WTC11 (cell line): ENCODE measurements around the gene LAMA4. TPM values are rescaled to one million over a fixed set of nuclear protein-coding genes. Genes with fewer than 3 reads are reported as not detected.

Experiments
- ATAC-seq: fragments of 200-7000 bp; cut with Tn5 transposase; 2 replicates; pipeline ENCODE4 v1.10.0; 2021; ENCODE audit warnings: mild to moderate bottlenecking, moderate library complexity
- CTCF ChIA-PET: fragments of 300-600 bp; sonication (Branson Sonifier 250); formaldehyde crosslinking; loops from one replicate; lab custom pipeline; 2021; ENCODE audit warnings: antibody characterized with exemption; lab: Charles Lee
- POLR2A ChIA-PET: fragments of 350-600 bp; sonication (Branson Sonifier 250); formaldehyde crosslinking; loops from one replicate; lab custom pipeline; 2021; ENCODE audit warnings: antibody characterized with exemption; lab: Charles Lee
- DNase-seq: peaks from one replicate; pipeline ENCODE4 v3.0.0; 2021; ENCODE audit warnings: low spot score
- H3K27ac Mint-ChIP-seq: 2 replicates; pipeline ENCODE4 v1.8.0; 2021; ENCODE audit warnings: mixed read lengths
- H3K27me3 Mint-ChIP-seq: 2 replicates; pipeline ENCODE4 v1.8.0; 2021; ENCODE audit warnings: low read depth, mild to moderate bottlenecking, moderate library complexity, mixed read lengths
- H3K36me3 Mint-ChIP-seq: 2 replicates; pipeline ENCODE4 v1.8.0; 2021; ENCODE audit warnings: mixed read lengths
- H3K4me1 Mint-ChIP-seq: 2 replicates; pipeline ENCODE4 v1.8.0; 2022; ENCODE audit warnings: mixed read lengths
- H3K4me3 Mint-ChIP-seq: 2 replicates; pipeline ENCODE4 v1.8.0; 2021; ENCODE audit warnings: mild to moderate bottlenecking, moderate library complexity, mixed read lengths
- H3K9me3 Mint-ChIP-seq: 2 replicates; pipeline ENCODE4 v1.8.0; 2021; ENCODE audit warnings: mixed read lengths
- E2F1 ChIP-seq: sonication (generic); formaldehyde crosslinking; IDR thresholded peaks from 2 replicates; pipeline ENCODE4 v1.8.0; 2022; ENCODE audit warnings: mild to moderate bottlenecking, missing genetic modification reagents
- ETV6 ChIP-seq: sonication (generic); formaldehyde crosslinking; IDR thresholded peaks from 2 replicates; pipeline ENCODE4 v1.8.1; 2022; ENCODE audit warnings: mild to moderate bottlenecking, missing genetic modification reagents
- FOXK1 ChIP-seq: sonication (generic); formaldehyde crosslinking; IDR thresholded peaks from 2 replicates; pipeline ENCODE4 v1.8.0; 2022; ENCODE audit warnings: mild to moderate bottlenecking, moderate library complexity, missing genetic modification reagents
- NFATC4 ChIP-seq: fragments of 250-450 bp; sonication (Bioruptor Pico); IDR thresholded peaks from 2 replicates; pipeline ENCODE4 v1.9.0; 2021; ENCODE audit warnings: mild to moderate bottlenecking
- NR1H2 ChIP-seq: sonication (generic); formaldehyde crosslinking; IDR thresholded peaks from 2 replicates; pipeline ENCODE4 v1.9.0; 2021; ENCODE audit warnings: mild to moderate bottlenecking, moderate library complexity, missing genetic modification reagents
- RORB ChIP-seq: fragments of 250-450 bp; sonication (Bioruptor Pico); IDR thresholded peaks from 2 replicates; pipeline ENCODE4 v1.9.0; 2021; ENCODE audit warnings: mild to moderate bottlenecking
- ZNF317 ChIP-seq: sonication (generic); formaldehyde crosslinking; IDR thresholded peaks from 2 replicates; pipeline ENCODE4 v1.8.1; 2023; ENCODE audit warnings: low read depth, mild to moderate bottlenecking, moderate library complexity, missing genetic modification reagents, borderline replicate concordance
- ZNF425 ChIP-seq: fragments of 250-450 bp; sonication (Bioruptor Pico); conservative IDR thresholded peaks from 2 replicates; pipeline ENCODE4 v1.9.0; 2021; ENCODE audit warnings: mild to moderate bottlenecking
- ZNF532 ChIP-seq: fragments of 250-450 bp; sonication (Bioruptor Pico); IDR thresholded peaks from 2 replicates; pipeline ENCODE4 v1.9.0; 2021; ENCODE audit warnings: mild to moderate bottlenecking, borderline replicate concordance
- total RNA-seq: library from RNA; stranded (reverse); gene quantifications from 3 replicates; pipeline ENCODE4 v1.2.3, GENCODE V29; 2021
- TF ChIP-seq, protein P1 (sequence below): fragments of 250-450 bp; sonication (Bioruptor Pico); IDR thresholded peaks from 2 replicates; pipeline ENCODE4 v1.8.0; 2021; ENCODE audit warnings: mild to moderate bottlenecking
- TF ChIP-seq, protein P2 (sequence below): sonication (generic); formaldehyde crosslinking; IDR thresholded peaks from 2 replicates; pipeline ENCODE4 v1.8.0; 2022; ENCODE audit warnings: missing genetic modification reagents
- TF ChIP-seq, protein P3 (sequence below): sonication (generic); formaldehyde crosslinking; IDR thresholded peaks from 2 replicates; pipeline ENCODE4 v1.8.1; 2023; ENCODE audit warnings: mild to moderate bottlenecking, missing genetic modification reagents, borderline replicate concordance

The LAMA4 gene
- total RNA-seq, 1 experiment from 2014 or later = 1.6 TPM

DNA sequence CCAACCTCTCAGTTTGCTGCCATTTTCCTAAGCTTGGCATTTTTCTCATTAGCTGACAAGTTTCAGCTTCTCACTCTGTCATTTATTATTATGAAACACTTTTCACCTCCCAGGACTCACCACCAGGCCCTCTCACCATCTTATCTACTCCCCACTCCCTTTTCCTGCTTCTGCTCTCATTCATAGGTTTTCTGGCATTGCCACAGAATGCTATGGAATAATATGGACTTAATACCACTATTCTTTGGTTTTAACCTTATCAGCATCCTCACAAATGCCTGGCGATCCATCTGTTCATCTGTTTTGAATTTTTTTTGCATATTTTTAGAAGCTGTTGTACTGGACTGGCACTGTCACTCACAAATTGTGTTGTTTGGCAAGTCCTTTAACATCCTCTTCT lies 16.4 kb upstream of the LAMA4 start:
- no peak for ATAC-seq
- POLR2A ChIA-PET = no interaction called here
- no peaks in the 10 kb centered on the region for H3K36me3 Mint-ChIP-seq
- TF ChIP-seq ETV6 (CRISPR knock-in tag) (no peak), ZNF317 (CRISPR knock-in tag) (no peak)
- TF ChIP-seq, protein P1, sequence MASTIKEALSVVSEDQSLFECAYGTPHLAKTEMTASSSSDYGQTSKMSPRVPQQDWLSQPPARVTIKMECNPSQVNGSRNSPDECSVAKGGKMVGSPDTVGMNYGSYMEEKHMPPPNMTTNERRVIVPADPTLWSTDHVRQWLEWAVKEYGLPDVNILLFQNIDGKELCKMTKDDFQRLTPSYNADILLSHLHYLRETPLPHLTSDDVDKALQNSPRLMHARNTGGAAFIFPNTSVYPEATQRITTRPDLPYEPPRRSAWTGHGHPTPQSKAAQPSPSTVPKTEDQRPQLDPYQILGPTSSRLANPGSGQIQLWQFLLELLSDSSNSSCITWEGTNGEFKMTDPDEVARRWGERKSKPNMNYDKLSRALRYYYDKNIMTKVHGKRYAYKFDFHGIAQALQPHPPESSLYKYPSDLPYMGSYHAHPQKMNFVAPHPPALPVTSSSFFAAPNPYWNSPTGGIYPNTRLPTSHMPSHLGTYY (CRISPR knock-in tag) = no peak
- TF ChIP-seq, all 79 proteins: peak for 0
- no peaks in the 10 kb centered on the region for H3K9me3 Mint-ChIP-seq
- no peaks in the 10 kb centered on the region for H3K27me3 Mint-ChIP-seq
- 0 out of 2 replicates have a peak, but pooled peaks cover 4% of the 10 kb centered on the region for H3K4me1 Mint-ChIP-seq
- CTCF ChIA-PET = interaction anchor here (1.7 to 4.5 kb wide), 2 partner anchors 9 to 90 kb away, joined by 7 to 38 read pairs; no protein-coding TSS in a partner anchor
- no peak for DNase-seq
- H3K27ac Mint-ChIP-seq = no peak overlapping the region
- no peak overlapping the region for H3K4me3 Mint-ChIP-seq

DNA sequence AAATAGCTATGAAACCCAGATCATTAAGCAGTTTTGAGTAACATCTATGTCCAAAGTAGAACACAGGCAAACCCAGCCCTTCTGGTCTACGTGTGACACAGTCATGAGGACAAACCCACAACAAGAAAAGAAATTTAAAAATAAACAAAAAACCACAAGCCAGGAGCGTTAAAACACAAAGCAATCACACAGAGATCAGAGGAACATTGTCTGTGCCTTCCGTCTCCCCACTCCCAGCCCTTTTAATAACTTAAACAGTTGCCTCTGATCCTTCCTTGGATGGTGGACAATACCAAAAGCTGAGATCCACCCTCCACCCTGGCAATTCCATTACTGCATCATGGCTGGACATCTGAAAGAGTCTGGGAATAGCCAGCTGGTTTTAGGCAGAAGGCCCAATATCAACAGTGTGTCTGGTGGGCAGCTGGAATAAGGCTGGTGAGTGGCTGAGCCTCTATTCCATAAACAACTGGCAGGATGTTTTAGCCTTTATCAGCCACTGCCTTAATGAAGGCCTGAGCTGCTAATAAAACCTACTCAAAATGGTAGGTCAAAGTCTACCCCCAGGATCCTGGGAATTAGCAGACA lies 15.7 kb upstream of the LAMA4 start:
- Mint-ChIP-seq H3K4me3 (no peak overlapping the region), H3K36me3 (no peaks in the 10 kb centered on the region), H3K9me3 (no peaks in the 10 kb centered on the region), H3K27me3 (no peaks in the 10 kb centered on the region), H3K27ac (no peak overlapping the region), H3K4me1 (0 out of 2 replicates have a peak, but pooled peaks cover 4% of the 10 kb centered on the region)
- POLR2A ChIA-PET = no interaction called here
- CTCF ChIA-PET = interaction anchor here (1.0 to 4.5 kb wide), 3 partner anchors 10 to 90 kb away, joined by 3 to 38 read pairs (median 7); no protein-coding TSS in a partner anchor
- TF ChIP-seq, protein P2, sequence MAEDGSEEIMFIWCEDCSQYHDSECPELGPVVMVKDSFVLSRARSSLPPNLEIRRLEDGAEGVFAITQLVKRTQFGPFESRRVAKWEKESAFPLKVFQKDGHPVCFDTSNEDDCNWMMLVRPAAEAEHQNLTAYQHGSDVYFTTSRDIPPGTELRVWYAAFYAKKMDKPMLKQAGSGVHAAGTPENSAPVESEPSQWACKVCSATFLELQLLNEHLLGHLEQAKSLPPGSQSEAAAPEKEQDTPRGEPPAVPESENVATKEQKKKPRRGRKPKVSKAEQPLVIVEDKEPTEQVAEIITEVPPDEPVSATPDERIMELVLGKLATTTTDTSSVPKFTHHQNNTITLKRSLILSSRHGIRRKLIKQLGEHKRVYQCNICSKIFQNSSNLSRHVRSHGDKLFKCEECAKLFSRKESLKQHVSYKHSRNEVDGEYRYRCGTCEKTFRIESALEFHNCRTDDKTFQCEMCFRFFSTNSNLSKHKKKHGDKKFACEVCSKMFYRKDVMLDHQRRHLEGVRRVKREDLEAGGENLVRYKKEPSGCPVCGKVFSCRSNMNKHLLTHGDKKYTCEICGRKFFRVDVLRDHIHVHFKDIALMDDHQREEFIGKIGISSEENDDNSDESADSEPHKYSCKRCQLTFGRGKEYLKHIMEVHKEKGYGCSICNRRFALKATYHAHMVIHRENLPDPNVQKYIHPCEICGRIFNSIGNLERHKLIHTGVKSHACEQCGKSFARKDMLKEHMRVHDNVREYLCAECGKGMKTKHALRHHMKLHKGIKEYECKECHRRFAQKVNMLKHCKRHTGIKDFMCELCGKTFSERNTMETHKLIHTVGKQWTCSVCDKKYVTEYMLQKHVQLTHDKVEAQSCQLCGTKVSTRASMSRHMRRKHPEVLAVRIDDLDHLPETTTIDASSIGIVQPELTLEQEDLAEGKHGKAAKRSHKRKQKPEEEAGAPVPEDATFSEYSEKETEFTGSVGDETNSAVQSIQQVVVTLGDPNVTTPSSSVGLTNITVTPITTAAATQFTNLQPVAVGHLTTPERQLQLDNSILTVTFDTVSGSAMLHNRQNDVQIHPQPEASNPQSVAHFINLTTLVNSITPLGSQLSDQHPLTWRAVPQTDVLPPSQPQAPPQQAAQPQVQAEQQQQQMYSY (CRISPR knock-in tag) = no peak
- TF ChIP-seq RORB (CRISPR knock-in tag) (no peak), ZNF532 (CRISPR knock-in tag) (no peak), FOXK1 (CRISPR knock-in tag) (no peak), NR1H2 (CRISPR knock-in tag) (no peak), ZNF425 (no peak), E2F1 (CRISPR knock-in tag) (no peak), NFATC4 (no peak)
- TF ChIP-seq, protein P3, sequence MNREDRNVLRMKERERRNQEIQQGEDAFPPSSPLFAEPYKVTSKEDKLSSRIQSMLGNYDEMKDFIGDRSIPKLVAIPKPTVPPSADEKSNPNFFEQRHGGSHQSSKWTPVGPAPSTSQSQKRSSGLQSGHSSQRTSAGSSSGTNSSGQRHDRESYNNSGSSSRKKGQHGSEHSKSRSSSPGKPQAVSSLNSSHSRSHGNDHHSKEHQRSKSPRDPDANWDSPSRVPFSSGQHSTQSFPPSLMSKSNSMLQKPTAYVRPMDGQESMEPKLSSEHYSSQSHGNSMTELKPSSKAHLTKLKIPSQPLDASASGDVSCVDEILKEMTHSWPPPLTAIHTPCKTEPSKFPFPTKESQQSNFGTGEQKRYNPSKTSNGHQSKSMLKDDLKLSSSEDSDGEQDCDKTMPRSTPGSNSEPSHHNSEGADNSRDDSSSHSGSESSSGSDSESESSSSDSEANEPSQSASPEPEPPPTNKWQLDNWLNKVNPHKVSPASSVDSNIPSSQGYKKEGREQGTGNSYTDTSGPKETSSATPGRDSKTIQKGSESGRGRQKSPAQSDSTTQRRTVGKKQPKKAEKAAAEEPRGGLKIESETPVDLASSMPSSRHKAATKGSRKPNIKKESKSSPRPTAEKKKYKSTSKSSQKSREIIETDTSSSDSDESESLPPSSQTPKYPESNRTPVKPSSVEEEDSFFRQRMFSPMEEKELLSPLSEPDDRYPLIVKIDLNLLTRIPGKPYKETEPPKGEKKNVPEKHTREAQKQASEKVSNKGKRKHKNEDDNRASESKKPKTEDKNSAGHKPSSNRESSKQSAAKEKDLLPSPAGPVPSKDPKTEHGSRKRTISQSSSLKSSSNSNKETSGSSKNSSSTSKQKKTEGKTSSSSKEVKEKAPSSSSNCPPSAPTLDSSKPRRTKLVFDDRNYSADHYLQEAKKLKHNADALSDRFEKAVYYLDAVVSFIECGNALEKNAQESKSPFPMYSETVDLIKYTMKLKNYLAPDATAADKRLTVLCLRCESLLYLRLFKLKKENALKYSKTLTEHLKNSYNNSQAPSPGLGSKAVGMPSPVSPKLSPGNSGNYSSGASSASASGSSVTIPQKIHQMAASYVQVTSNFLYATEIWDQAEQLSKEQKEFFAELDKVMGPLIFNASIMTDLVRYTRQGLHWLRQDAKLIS (CRISPR knock-in tag) = no peak
- ATAC-seq (no peak), DNase-seq (no peak)
